Stimulated activated CD4-positive, alpha-beta T cell treated with anti-CD3 and anti-CD28 coated beads, Interleukin-12 subunit alpha, Interleukin-12 subunit beta, amount 100 ng/mL, for 48 hours (primary cell): ENCODE measurements around the gene PAQR9.

Experiments used
- DNase-seq, 3 donors: peaks; one replicate each; pipeline ENCODE4 v3.0.0-alpha.2; 2020; ENCODE audit warnings: low read depth in 2 of 3, low spot score in 1 of 3

The PAQR9 gene

GRCh38 chr3:142951794-142952193, 11.7 kb downstream of the PAQR9 start:
- DNase-seq, result no peak

- DNase-seq, result no peak
Observed at GRCh38 chr3:142950972-142951371, 12.5 kb downstream of the PAQR9 start.

GRCh38 chr3:142947799-142948575, 15.5 kb downstream of the PAQR9 start:
- DNase-seq, result peak in 1 of 3 donors; percentile 13

- no peak for DNase-seq
Observed at GRCh38 chr3:142947352-142947751, 16.1 kb downstream of the PAQR9 start.

- DNase-seq, result no peak
Observed at GRCh38 chr3:142946861-142947260, 16.6 kb downstream of the PAQR9 start.

- DNase-seq, result no peak
Observed at GRCh38 chr3:142945023-142945422, 18.5 kb downstream of the PAQR9 start.

- no peak for DNase-seq
Observed at GRCh38 chr3:142944342-142944741, 19.1 kb downstream of the PAQR9 start.

- DNase-seq, result no peak
Observed at GRCh38 chr3:142943870-142944269, 19.6 kb downstream of the PAQR9 start.

GRCh38 chr3:142943349-142943748, 20.1 kb downstream of the PAQR9 start:
- DNase-seq, result no peak

GRCh38 chr3:142941373-142942123, 21.9 kb downstream of the PAQR9 start:
- DNase-seq, result no peak

GRCh38 chr3:142940472-142940871, 23.0 kb downstream of the PAQR9 start:
- no peak for DNase-seq

- no peak for DNase-seq
Observed at GRCh38 chr3:142940000-142940399, 23.5 kb downstream of the PAQR9 start.

- no peak for DNase-seq
Observed at GRCh38 chr3:142935963-142936362, 27.5 kb downstream of the PAQR9 start.

GRCh38 chr3:142934887-142935269, 28.6 kb downstream of the PAQR9 start:
- no peak for DNase-seq

- DNase-seq, result no peak
Observed at GRCh38 chr3:142934128-142934886, 29.2 kb downstream of the PAQR9 start.

- DNase-seq, result no peak
Observed at GRCh38 chr3:142931222-142931621, 32.3 kb downstream of the PAQR9 start.

- no peak for DNase-seq
Observed at GRCh38 chr3:142930463-142930862, 33.0 kb downstream of the PAQR9 start.

GRCh38 chr3:142929890-142930289, 33.6 kb downstream of the PAQR9 start:
- DNase-seq, result no peak

GRCh38 chr3:142929109-142929508, 34.4 kb downstream of the PAQR9 start:
- DNase-seq, result peak; percentile 16 to 33 (median 29)

GRCh38 chr3:142926368-142926944, 37.0 kb downstream of the PAQR9 start:
- DNase-seq, result no peak

GRCh38 chr3:142925140-142925539, 38.3 kb downstream of the PAQR9 start:
- no peak for DNase-seq
